ENCODE data around the gene MXI1. TPM values are rescaled to one million over a fixed set of nuclear protein-coding genes. Genes with fewer than 3 reads are reported as not detected.
A peak's percentile ranks its signal among the peaks of the same experiment; 100 is the strongest.

The MXI1 gene
- total and polyA plus RNA-seq, 9 donors, result 17.1 to 25.2 (median 20.5) TPM

DNA sequence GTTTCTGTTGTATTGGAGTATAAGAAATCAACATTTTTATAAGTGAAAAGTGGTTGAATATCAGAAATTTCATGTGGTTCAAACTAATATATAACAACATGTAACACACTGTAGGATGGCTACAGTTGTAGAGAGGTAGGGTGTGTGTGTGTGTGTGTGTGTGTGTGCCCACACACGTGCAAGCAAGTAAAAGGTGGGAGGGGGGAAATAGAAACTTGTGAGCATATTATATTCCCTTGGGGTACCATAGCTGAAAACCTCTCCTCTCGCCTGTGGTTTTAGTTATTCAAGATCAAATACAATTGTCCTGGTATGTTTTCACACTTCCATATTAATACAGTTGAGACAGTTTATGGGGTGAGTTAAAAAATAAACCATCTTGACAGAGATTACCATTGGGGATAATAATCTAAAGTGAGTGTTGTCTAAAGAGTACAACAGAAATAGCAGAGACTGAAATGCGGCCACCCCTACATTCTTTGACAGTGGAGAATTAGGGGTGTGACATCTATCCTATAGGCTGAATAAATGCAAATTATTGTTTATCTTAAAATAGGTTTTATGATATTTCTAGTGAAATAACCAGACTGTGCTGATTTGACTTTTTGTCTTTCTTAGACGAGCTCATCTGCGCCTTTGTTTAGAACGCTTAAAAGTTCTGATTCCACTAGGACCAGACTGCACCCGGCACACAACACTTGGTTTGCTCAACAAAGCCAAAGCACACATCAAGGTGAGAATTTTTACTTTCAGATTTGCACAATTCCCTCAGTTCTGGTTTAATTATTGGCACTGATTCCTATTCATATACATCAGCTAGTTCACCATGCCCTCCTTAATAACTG is 71.4 kb downstream of the MXI1 start:
- Histone ChIP-seq H3K36me3 (ENCODE audit: control insufficient read depth, insufficient read depth, low read length) (peaks cover 2% of the 10 kb centered on the region), H3K27me3 (ENCODE audit: control insufficient read depth, insufficient read depth, low read length) (no peaks in the 10 kb centered on the region), H3K4me3 (ENCODE audit: low read length) (no peak overlapping the region), H3K27ac (ENCODE audit: low read length) (no peak overlapping the region), H3K9me3 (replicated peaks; ENCODE audit: control insufficient read depth, low read depth, low read length) (no peaks in the 10 kb centered on the region), H3K4me1 (ENCODE audit: control insufficient read depth, insufficient read depth, low read length) (no peaks in the 10 kb centered on the region)
- no peak for DNase-seq
- 67% methylated on average over 4 of the region's 7 CpGs for WGBS (ENCODE audit: insufficient coverage)

- Histone ChIP-seq H3K4me3 (ENCODE audit: low read length) (no peak overlapping the region), H3K27me3 (ENCODE audit: control insufficient read depth, insufficient read depth, low read length) (no peaks in the 10 kb centered on the region), H3K27ac (ENCODE audit: low read length) (no peak overlapping the region), H3K36me3 (ENCODE audit: control insufficient read depth, insufficient read depth, low read length) (peaks cover 3% of the 10 kb centered on the region), H3K4me1 (ENCODE audit: control insufficient read depth, insufficient read depth, low read length) (no peaks in the 10 kb centered on the region), H3K9me3 (replicated peaks; ENCODE audit: control insufficient read depth, low read depth, low read length) (no peaks in the 10 kb centered on the region)
- peak; percentile 80 for DNase-seq
- WGBS (ENCODE audit: insufficient coverage), result 69% methylated on average over 2 of the region's 6 CpGs
Measured at GRCh38 chr10:110279407-110279986, 72.1 kb downstream of the MXI1 start.

GRCh38 chr10:110284262-110284661 is 76.9 kb downstream of the MXI1 start:
- Histone ChIP-seq H3K4me3 (ENCODE audit: low read length) (no peak overlapping the region), H3K4me1 (ENCODE audit: control insufficient read depth, insufficient read depth, low read length) (no peaks in the 10 kb centered on the region), H3K9me3 (replicated peaks; ENCODE audit: control insufficient read depth, low read depth, low read length) (no peaks in the 10 kb centered on the region), H3K27me3 (ENCODE audit: control insufficient read depth, insufficient read depth, low read length) (no peaks in the 10 kb centered on the region), H3K27ac (ENCODE audit: low read length) (no peak overlapping the region), H3K36me3 (ENCODE audit: control insufficient read depth, insufficient read depth, low read length) (peaks cover 12% of the 10 kb centered on the region)
- 78% methylated on average over 3 of the region's 3 CpGs for WGBS (ENCODE audit: insufficient coverage)
- no peak for DNase-seq

GRCh38 chr10:110285501-110285900 is 78.1 kb downstream of the MXI1 start:
- WGBS (ENCODE audit: insufficient coverage), result no CpG with 5 or more reads among the region's 2 CpGs
- DNase-seq, result no peak
- H3K27ac ChIP-seq (ENCODE audit: low read length), result no peak overlapping the region
- no peaks in the 10 kb centered on the region for H3K4me1 ChIP-seq (ENCODE audit: control insufficient read depth, insufficient read depth, low read length)
- no peaks in the 10 kb centered on the region for H3K27me3 ChIP-seq (ENCODE audit: control insufficient read depth, insufficient read depth, low read length)
- no peak overlapping the region for H3K4me3 ChIP-seq (ENCODE audit: low read length)
- no peaks in the 10 kb centered on the region for H3K9me3 ChIP-seq (replicated peaks; ENCODE audit: control insufficient read depth, low read depth, low read length)
- peaks cover 13% of the 10 kb centered on the region for H3K36me3 ChIP-seq (ENCODE audit: control insufficient read depth, insufficient read depth, low read length)

- Histone ChIP-seq H3K36me3 (ENCODE audit: control insufficient read depth, insufficient read depth, low read length) (peaks cover 15% of the 10 kb centered on the region), H3K4me3 (ENCODE audit: low read length) (no peak overlapping the region), H3K9me3 (replicated peaks; ENCODE audit: control insufficient read depth, low read depth, low read length) (no peaks in the 10 kb centered on the region), H3K27me3 (ENCODE audit: control insufficient read depth, insufficient read depth, low read length) (no peaks in the 10 kb centered on the region), H3K4me1 (ENCODE audit: control insufficient read depth, insufficient read depth, low read length) (no peaks in the 10 kb centered on the region), H3K27ac (ENCODE audit: low read length) (peak overlapping the region; percentile 31)
- WGBS (ENCODE audit: insufficient coverage), result 40% methylated on average over 1 of the region's 2 CpGs
- no peak for DNase-seq
Measured at GRCh38 chr10:110286841-110287240, 79.4 kb downstream of the MXI1 start.

- H3K4me3 ChIP-seq (ENCODE audit: low read length), result no peak overlapping the region
- H3K9me3 ChIP-seq (replicated peaks; ENCODE audit: control insufficient read depth, low read depth, low read length), result no peaks in the 10 kb centered on the region
- H3K36me3 ChIP-seq (ENCODE audit: control insufficient read depth, insufficient read depth, low read length), result peaks cover 32% of the 10 kb centered on the region
- H3K27ac ChIP-seq (ENCODE audit: low read length), result no peak overlapping the region
- DNase-seq, result no peak
- H3K27me3 ChIP-seq (ENCODE audit: control insufficient read depth, insufficient read depth, low read length), result no peaks in the 10 kb centered on the region
- H3K4me1 ChIP-seq (ENCODE audit: control insufficient read depth, insufficient read depth, low read length), result peaks cover under 1% of the 10 kb centered on the region
- WGBS (ENCODE audit: insufficient coverage), result no CpG with 5 or more reads among the region's 1 CpG
Measured at GRCh38 chr10:110296966-110297365, 89.6 kb downstream of the MXI1 start.

DNA sequence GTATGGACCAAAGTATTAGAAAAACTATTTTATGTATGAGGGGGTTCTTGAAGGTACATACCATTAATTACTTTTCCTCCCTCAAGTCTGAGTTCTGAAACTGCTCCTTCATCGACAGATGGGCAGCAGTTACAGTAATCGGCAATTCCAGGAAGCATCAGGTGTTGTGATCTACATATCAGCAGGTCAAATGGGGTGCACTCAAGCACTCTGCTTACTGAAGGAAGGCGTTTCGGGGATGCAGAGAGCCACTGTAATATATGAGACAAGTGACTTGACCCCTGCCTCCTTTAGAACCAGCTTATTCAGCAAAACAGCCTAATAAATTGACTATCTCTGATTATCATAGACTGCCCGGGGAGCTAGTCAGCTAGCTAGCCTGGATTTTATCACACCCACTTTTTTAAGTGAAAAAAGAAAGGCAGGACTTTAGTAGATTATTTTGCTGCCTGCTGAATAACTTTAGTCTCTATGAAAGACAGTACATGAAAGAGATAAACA is 93.1 kb downstream of the MXI1 start:
- DNase-seq, result no peak
- Histone ChIP-seq H3K27me3 (ENCODE audit: control insufficient read depth, insufficient read depth, low read length) (no peaks in the 10 kb centered on the region), H3K27ac (ENCODE audit: low read length) (no peak overlapping the region), H3K9me3 (replicated peaks; ENCODE audit: control insufficient read depth, low read depth, low read length) (no peaks in the 10 kb centered on the region), H3K4me3 (ENCODE audit: low read length) (no peak overlapping the region), H3K4me1 (ENCODE audit: control insufficient read depth, insufficient read depth, low read length) (peaks cover 7% of the 10 kb centered on the region), H3K36me3 (ENCODE audit: control insufficient read depth, insufficient read depth, low read length) (peaks cover 32% of the 10 kb centered on the region)
- WGBS (ENCODE audit: insufficient coverage), result 91% methylated on average over 2 of the region's 5 CpGs

GRCh38 chr10:110303681-110304080 is 96.3 kb downstream of the MXI1 start:
- Histone ChIP-seq H3K9me3 (replicated peaks; ENCODE audit: control insufficient read depth, low read depth, low read length) (no peaks in the 10 kb centered on the region), H3K4me1 (ENCODE audit: control insufficient read depth, insufficient read depth, low read length) (peaks cover 7% of the 10 kb centered on the region), H3K4me3 (ENCODE audit: low read length) (peak overlapping the region; percentile 72), H3K36me3 (ENCODE audit: control insufficient read depth, insufficient read depth, low read length) (peaks cover 18% of the 10 kb centered on the region), H3K27me3 (ENCODE audit: control insufficient read depth, insufficient read depth, low read length) (no peaks in the 10 kb centered on the region), H3K27ac (ENCODE audit: low read length) (peak overlapping the region; percentile 87)
- 10% methylated on average over 2 of the region's 4 CpGs for WGBS (ENCODE audit: insufficient coverage)
- DNase-seq, result no peak

DNA sequence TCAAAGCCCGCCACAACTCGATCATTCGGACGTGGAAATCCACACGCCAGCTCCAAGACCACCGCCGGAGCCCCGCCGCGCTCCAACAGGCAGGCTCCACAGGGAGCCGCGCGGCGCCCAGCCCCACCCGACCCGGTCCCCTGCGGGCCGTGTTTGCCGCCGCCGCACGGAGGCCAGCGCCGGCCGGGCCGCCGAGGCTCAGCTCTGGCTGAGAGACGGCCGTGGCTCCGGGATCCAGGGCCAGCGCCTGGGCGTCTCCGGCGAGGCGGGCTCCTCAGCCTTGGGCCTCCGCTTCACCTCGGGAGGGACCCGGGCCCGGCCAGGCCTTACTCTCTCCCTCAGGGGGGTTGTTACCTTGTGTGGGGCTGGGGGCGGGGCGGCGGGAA is 97.0 kb downstream of the MXI1 start:
- DNase-seq, result no peak
- Histone ChIP-seq H3K27ac (ENCODE audit: low read length) (peak overlapping the region; percentile 87), H3K4me3 (ENCODE audit: low read length) (peak overlapping the region; percentile 72), H3K36me3 (ENCODE audit: control insufficient read depth, insufficient read depth, low read length) (peaks cover 18% of the 10 kb centered on the region), H3K4me1 (ENCODE audit: control insufficient read depth, insufficient read depth, low read length) (peaks cover 7% of the 10 kb centered on the region), H3K9me3 (replicated peaks; ENCODE audit: control insufficient read depth, low read depth, low read length) (no peaks in the 10 kb centered on the region), H3K27me3 (ENCODE audit: control insufficient read depth, insufficient read depth, low read length) (no peaks in the 10 kb centered on the region)
- whole genome bisulfite sequencing (ENCODE audit: insufficient coverage), result under 1% methylated on average over 34 of the region's 42 CpGs

GRCh38 chr10:110304780-110305421 is 97.5 kb downstream of the MXI1 start, which contains the start of gene SMNDC1:
SMNDC1 (minus strand) TSS chr10:110304920; CDS start chr10:110303587, 1,333 bp downstream.
- Histone ChIP-seq H3K27me3 (ENCODE audit: control insufficient read depth, insufficient read depth, low read length) (no peaks in the 10 kb centered on the region), H3K36me3 (ENCODE audit: control insufficient read depth, insufficient read depth, low read length) (peaks cover 18% of the 10 kb centered on the region), H3K4me1 (ENCODE audit: control insufficient read depth, insufficient read depth, low read length) (peaks cover 7% of the 10 kb centered on the region), H3K9me3 (replicated peaks; ENCODE audit: control insufficient read depth, low read depth, low read length) (no peaks in the 10 kb centered on the region), H3K4me3 (ENCODE audit: low read length) (peak within 1 kb of the TSS; percentile 72), H3K27ac (ENCODE audit: low read length) (peak within 1 kb of the TSS; percentile 87)
- WGBS (ENCODE audit: insufficient coverage), result under 1% methylated on average over 28 of the region's 42 CpGs
- DNase-seq, result peak; percentile 99
